Upper lobe of left lung (tissue), 6 donors: ENCODE measurements around the gene ARFGAP2. TPM values are rescaled to one million over a fixed set of nuclear protein-coding genes. Genes with fewer than 3 reads are reported as not detected.

Source experiments
- ATAC-seq, 2 donors: fragments of 200-7000 bp; cut with Tn5 transposase; one replicate each; pipeline ENCODE4 v1.9.1; 2022; ENCODE audit warnings: mild to moderate bottlenecking in 2 of 2, moderate library complexity in 2 of 2; ENCODE audit not compliant: low FRiP score in 2 of 2
- DNase-seq, 2 donors: peaks; one replicate each; pipeline ENCODE4 v3.0.0-alpha.2; 2019 to 2020
- H3K27ac ChIP-seq, 4 donors: fragments of 200-600 bp; sonication (generic); one replicate each; pipeline ENCODE4 v1.5.1; 2016 to 2019
- H3K27me3 ChIP-seq, 4 donors: fragments of 200-600 bp; sonication (generic); one replicate each; pipeline ENCODE4 v1.5.1; 2017 to 2019
- H3K36me3 ChIP-seq, 4 donors: fragments of 200-600 bp; sonication (generic); one replicate each; pipeline ENCODE4 v1.5.1; 2016 to 2019
- H3K4me1 ChIP-seq, 4 donors: fragments of 200-600 bp; sonication (generic); one replicate each; pipeline ENCODE4 v1.5.1; 2018 to 2019
- H3K4me3 ChIP-seq, 4 donors: fragments of 200-600 bp; sonication (generic); one replicate each; pipeline ENCODE4 v1.5.1; 2017 to 2019; ENCODE audit warnings: mild to moderate bottlenecking in 2 of 4, moderate library complexity in 1 of 4
- H3K9me3 ChIP-seq, 4 donors: fragments of 200-600 bp; sonication (generic); one replicate each; pipeline ENCODE4 v1.5.1; 2018 to 2019
- CTCF ChIP-seq, 6 experiments: fragments of 450-650 bp in 4 of 6; fragments of 200-600 bp in 2 of 6; sonication (generic) in 2 of 6; IDR thresholded peaks; one replicate each; pipeline ENCODE4 v1.5.1; 2016 to 2019; ENCODE audit warnings: antibody characterized with exemption in 6 of 6
- EP300 ChIP-seq, 4 donors: sonication (generic); formaldehyde crosslinking; IDR thresholded peaks; one replicate each; pipeline ENCODE4 v1.5.1; 2017; ENCODE audit warnings: antibody characterized with exemption in 4 of 4, control low read depth in 2 of 4
- POLR2A ChIP-seq, 4 donors: fragments of 450-650 bp; IDR thresholded peaks; one replicate each; pipeline ENCODE4 v1.5.1; 2016 to 2017; ENCODE audit warnings: antibody characterized with exemption in 4 of 4, mild to moderate bottlenecking in 2 of 4
- POLR2AphosphoS5 ChIP-seq, 2 donors: sonication (generic); formaldehyde crosslinking; IDR thresholded peaks; one replicate each; pipeline ENCODE4 v1.5.1; 2017; ENCODE audit warnings: antibody characterized with exemption in 2 of 2
- WGBS, 2 donors: methylation state at CpG; one replicate each; pipeline ENCODE4 v1.1.5; 2017 to 2018; 5-methylcytosine and 5-hydroxymethylcytosine counted together
- total RNA-seq, 6 donors: library from RNA; depleted of rRNA in 4 of 6; stranded (reverse); fragments of >200 nt in 4 of 6; gene quantifications; one replicate each; pipeline versions ENCODE4 v1.1.0 to v1.2.1, GENCODE V29; 2016 to 2021
- donor health status: DM: no; HTN: no; CAD: no; lungs with moderate emphysema.
- donor health status: DM: no; HTN: yes; CAD: no; lungs with severe emphysema.

ARFGAP2 gene
- total RNA-seq, 6 donors from 2014 or later: 93.6 to 257 (median 110) TPM

DNA sequence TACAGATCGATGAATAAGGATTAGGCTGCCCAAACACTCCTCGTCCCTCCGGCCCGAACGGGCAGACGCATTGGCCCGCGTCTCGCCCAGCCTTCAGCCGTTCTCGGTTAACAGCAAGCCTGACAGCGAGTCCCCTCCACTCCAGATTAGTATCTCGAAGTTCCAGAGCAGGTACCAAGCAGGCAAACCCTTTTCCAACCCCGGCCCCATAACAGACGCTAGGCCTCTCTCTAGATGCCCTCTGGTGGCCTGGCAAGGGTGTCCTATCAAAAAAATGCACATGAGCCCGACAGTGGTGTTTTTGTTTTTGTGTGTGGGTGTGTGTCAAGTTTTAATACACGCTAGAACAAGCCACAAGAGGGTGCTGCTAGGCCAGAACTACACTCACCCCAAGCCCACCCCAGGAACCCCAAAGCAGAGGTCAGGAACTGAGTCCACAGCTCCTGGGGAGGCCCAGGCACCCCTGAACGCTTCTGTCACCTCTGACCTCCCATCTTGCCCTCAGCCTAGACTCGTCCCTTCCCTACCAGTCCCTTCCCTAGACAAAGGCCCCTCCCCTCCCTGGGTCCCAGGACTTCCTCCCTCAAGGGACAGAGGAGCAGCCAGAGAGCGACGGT, 658 bp upstream of the ARFGAP2 start:
- peaks cover 4 to 39% (median 28%) of the 10 kb centered on the region in 4 donors for H3K36me3 ChIP-seq
- DNase-seq (peak in 1 of 2 donors; percentile 73), ATAC-seq (peak; percentile 79 to 81)
- H3K27ac ChIP-seq: peak overlapping the region; percentile 94 to 98 (median 97)
- TF ChIP-seq POLR2AphosphoS5 (IDR thresholded peaks at IDR 0.05): no peak
- TF ChIP-seq CTCF (IDR thresholded peaks at IDR 0.05): peak; percentile 46 to 80 (median 71)
- TF ChIP-seq POLR2A (IDR thresholded peaks at IDR 0.05): peak in 1 of 4 donors; percentile 18
- H3K9me3 ChIP-seq: no peaks in the 10 kb centered on the region
- peaks cover 28 to 41% (median 28%) of the 10 kb centered on the region in 4 donors for H3K4me1 ChIP-seq
- H3K27me3 ChIP-seq: no peaks in the 10 kb centered on the region
- peak overlapping the region; percentile 4 to 99 (median 92) for H3K4me3 ChIP-seq
- 0 to 4% methylated on average over 2 to 21 of the region's 21 CpGs for WGBS, 2 donors

- DNase-seq (no peak), ATAC-seq (no peak)
- Histone ChIP-seq H3K27me3 (no peaks in the 10 kb centered on the region), H3K27ac (peak overlapping the region; percentile 94 to 98 (median 97)), H3K4me3 (peak overlapping the region; percentile 86 to 99 (median 98)), H3K9me3 (no peaks in the 10 kb centered on the region), H3K4me1 (peaks cover 28 to 41% (median 28%) of the 10 kb centered on the region in 4 donors), H3K36me3 (peaks cover 11 to 54% (median 43%) of the 10 kb centered on the region in 4 donors)
- 32 to 37% methylated on average over 13 to 14 of the region's 14 CpGs for WGBS, 2 donors
- TF ChIP-seq POLR2A (IDR thresholded peaks at IDR 0.05): no peak
- no peak for TF ChIP-seq POLR2AphosphoS5 (IDR thresholded peaks at IDR 0.05)
- no peak for TF ChIP-seq CTCF (IDR thresholded peaks at IDR 0.05)
- TF ChIP-seq EP300 (IDR thresholded peaks at IDR 0.05): no peak
Measured at GRCh38 chr11:47175746-47176327, 842 bp downstream of the ARFGAP2 start.

DNA sequence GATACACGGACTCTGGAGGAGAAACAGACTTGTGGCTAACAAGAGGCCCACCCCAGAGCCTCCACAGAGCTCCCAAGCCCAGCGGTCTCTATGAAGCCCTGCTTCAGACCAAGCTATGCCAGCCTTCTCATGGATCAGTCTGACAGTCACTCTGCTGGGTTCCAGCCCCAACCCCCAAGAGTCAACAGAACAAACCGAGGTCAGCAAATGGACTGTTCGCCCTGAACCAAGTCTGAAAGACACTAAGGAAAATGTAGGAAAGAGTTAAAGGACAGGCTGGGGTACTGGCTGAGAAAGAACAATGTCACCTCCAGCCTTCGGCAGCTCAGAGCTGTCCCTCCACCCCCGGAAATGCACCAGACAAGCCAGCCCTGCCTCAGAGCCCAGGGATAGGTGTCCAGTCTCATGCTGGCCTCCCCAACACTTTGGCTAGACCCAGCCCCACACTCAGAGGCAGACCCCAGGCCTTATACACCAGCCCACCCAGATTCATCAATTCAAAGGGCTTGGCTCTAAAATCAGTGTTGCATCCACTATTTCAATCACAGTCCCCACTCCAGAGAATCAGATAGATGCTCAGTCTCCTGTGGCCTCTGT, 3.8 kb downstream of the ARFGAP2 start:
- WGBS, 2 donors: 81 to 89% methylated on average over 4 to 6 of the region's 6 CpGs
- no peak overlapping the region for H3K4me3 ChIP-seq
- ATAC-seq: no peak
- no peaks in the 10 kb centered on the region for H3K27me3 ChIP-seq
- no peak for TF ChIP-seq POLR2A (IDR thresholded peaks at IDR 0.05)
- no peak for TF ChIP-seq POLR2AphosphoS5 (IDR thresholded peaks at IDR 0.05)
- TF ChIP-seq EP300 (IDR thresholded peaks at IDR 0.05): no peak
- TF ChIP-seq CTCF (IDR thresholded peaks at IDR 0.05): no peak
- H3K9me3 ChIP-seq: no peaks in the 10 kb centered on the region
- no peak for DNase-seq
- peaks cover 23 to 38% (median 24%) of the 10 kb centered on the region in 4 donors for H3K4me1 ChIP-seq
- no peak overlapping the region for H3K27ac ChIP-seq
- peaks cover 25 to 72% (median 69%) of the 10 kb centered on the region in 4 donors for H3K36me3 ChIP-seq

- no peaks in the 10 kb centered on the region for H3K27me3 ChIP-seq
- no peaks in the 10 kb centered on the region for H3K9me3 ChIP-seq
- H3K27ac ChIP-seq: no peak overlapping the region
- WGBS, 2 donors: 74 to 96% methylated on average over 4 to 8 of the region's 8 CpGs
- peaks cover 17 to 31% (median 18%) of the 10 kb centered on the region in 4 donors for H3K4me1 ChIP-seq
- DNase-seq (no peak), ATAC-seq (no peak)
- TF ChIP-seq POLR2AphosphoS5 (IDR thresholded peaks at IDR 0.05) (no peak), CTCF (IDR thresholded peaks at IDR 0.05) (no peak)
- H3K4me3 ChIP-seq: no peak overlapping the region
- peaks cover 35 to 82% (median 79%) of the 10 kb centered on the region in 4 donors for H3K36me3 ChIP-seq
Measured at GRCh38 chr11:47171856-47172255, 4.8 kb downstream of the ARFGAP2 start.
